Stimulated activated CD8-positive, alpha-beta memory T cell treated with anti-CD3 and anti-CD28 coated beads, Interleukin-2, amount 100 ng/mL, for 48 hours (primary cell): ENCODE data around the gene HSPA12A.

Source experiments
- DNase-seq, 2 donors: peaks; one replicate each; pipeline ENCODE4 v3.0.0-alpha.2; 2020; ENCODE audit warnings: low read depth in 2 of 2

Gene HSPA12A

DNA sequence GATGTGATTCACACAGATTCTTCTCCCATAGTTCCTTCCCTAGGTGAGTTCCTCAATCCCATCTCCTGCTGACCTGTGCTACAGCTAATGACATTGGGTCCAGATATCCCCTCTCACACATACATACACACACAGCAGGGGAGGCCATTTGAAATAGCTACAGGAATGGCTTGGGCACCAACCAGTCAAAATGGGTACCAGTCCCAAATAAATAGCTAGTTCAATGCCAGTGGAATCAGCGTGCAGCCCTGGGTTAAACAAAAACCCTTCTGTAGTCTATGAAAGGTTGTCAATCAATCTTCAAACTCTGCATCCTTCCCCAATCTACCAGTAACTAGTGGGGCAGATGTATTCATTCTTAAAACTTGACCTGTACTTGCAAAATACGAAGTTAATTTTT lies 112.3 kb downstream of the HSPA12A start:
- DNase-seq, result no peak

DNA sequence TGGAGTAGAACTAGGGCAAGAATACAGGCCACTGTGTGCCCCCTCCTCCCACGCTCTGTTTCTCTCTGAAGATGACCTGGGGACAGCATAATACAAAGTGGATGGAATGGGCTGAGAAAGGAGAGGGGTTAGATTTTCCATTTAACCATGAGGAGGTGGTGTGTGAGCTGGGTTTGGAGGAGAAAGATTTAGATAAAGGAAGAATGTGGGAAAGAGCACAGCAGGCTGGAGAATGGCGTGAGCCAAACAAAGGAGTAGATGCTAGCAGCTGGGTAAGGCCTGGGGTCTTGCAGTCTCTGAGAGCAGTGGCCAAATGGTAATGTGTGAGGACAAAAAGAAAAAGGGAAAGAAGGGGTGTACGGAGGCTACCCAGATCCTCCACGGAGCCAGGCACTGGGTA lies 113.0 kb downstream of the HSPA12A start:
- no peak for DNase-seq

- no peak for DNase-seq
These were observed 114.9 kb downstream of the HSPA12A start for GRCh38 chr10:116627386-116627933.

DNA sequence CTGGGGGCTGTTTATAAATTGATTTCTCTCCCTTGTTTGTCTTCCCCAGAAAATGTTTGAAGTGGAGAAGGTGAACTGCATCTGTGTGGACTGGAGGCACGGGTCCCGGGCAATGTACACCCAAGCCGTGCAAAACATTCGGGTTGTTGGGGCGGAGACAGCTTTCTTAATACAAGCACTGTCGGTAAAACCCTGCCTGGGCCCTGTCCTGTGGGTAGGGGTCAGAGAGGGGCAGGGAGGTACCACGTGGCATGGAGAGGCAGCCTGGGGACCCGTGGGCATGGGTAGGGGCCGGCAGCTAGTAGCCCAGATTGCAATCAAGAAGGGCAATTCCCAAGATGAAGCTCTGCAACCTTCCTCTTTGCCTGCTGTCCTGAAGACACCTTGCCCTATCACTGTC lies 115.6 kb downstream of the HSPA12A start:
- DNase-seq, result no peak

DNA sequence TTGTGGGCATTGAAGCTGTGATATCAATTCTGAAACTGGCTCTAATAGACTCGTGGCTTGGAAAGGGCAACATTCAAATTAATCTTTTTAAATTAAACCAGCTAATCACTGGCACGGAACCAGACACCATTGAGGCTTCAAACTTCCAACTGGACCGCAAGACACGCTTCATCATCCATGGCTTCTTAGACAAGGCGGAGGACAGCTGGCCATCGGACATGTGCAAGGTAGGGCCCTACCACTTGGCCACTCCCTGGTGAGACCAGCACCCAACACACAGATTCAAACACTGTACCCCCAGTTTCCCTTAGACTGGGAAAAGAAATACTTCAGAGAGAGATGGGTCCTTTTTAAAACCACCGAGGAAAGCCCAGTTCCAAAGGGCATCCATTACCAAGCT lies 116.5 kb downstream of the HSPA12A start:
- no peak for DNase-seq

DNA sequence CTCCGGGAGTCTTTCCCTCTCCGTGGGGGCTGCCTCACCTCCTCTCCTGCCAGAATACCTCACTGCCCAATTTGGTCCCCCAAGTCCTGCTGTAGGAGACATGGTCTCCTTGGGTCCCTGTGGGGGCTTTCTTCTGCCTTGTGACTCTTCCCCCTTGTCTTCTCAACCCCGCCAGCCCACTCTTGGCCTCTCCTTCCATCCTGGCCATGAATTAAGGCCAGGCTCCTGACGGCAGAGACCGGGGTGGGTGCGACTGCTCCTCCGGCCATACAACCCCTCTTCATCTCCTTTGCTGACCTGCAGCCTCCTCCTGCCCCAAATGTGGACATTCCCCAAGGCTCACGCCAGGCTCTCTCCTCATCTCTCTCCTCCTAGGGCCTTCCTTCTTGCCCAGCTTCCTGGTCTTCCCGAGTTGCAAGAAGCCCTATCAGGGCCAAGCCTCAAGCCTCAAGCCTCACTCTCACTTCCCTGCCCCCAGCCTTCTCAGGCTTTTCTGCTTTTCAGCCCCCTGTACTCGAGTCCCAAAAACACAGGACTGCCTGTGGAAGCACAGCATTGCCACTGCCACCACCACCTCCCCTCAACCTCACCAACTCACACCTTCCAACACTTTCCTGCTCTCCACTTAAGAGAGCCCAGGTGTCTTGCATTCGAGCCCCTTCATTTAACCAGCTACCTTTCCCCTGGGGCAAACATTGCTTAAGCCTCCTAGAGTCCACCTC lies 120.3 kb downstream of the HSPA12A start:
- no peak for DNase-seq

DNA sequence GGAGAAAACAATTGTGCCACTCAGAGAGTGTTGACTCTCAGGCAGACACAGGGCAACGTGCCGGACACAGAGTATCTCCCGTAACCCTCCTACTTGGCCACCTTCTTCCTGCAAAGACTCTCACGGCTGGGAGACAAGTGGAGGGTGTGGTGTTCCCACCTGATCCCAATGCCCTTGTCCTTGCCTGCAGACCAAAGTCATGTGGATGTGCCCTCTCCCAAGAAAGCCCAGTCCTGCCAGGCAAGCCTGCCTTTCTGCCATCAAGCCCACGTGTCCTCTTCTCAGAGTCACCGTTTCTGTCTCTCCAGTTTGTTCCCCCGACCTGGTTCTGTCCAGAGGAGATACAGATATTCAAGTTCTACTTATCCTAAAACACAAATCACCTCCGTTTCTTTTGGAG lies 120.9 kb downstream of the HSPA12A start:
- no peak for DNase-seq
